Stimulated activated naive B cell treated with anti-CD40 and anti-IgM and Interleukin-4, amounts not matched to agents 10 μg/mL and 1 μg/mL and 100 μg/mL, for 72 hours (primary cell): ENCODE data around the gene NAV1.
"Not testable (repeated sequence)": the region's sequence is repeated elsewhere in the genome, so short reads cannot be mapped to it uniquely, and the experiment has no call there.

Source experiments
- ATAC-seq, 2 donors: fragments of 150-1000 bp; cut with Tn5 transposase; replicated peaks; 2 replicates each; pipeline ENCODE4 v1.10.0; 2021; ENCODE audit warnings: moderate library complexity in 1 of 2
- DNase-seq: peaks from one replicate; pipeline ENCODE4 v3.0.0; 2021
- H3K27ac Mint-ChIP-seq: one replicate; pipeline ENCODE4 v1.8.0; 2022; ENCODE audit warnings: mild to moderate bottlenecking, mixed read lengths
- H3K27me3 Mint-ChIP-seq, 2 donors: one replicate each; pipeline ENCODE4 v1.8.0; 2022; ENCODE audit warnings: mixed read lengths in 2 of 2
- H3K36me3 Mint-ChIP-seq, 2 donors: one replicate each; pipeline ENCODE4 v1.8.0; 2022; ENCODE audit warnings: mixed read lengths in 2 of 2, mild to moderate bottlenecking in 1 of 2
- H3K4me1 Mint-ChIP-seq, 2 donors: one replicate each; pipeline ENCODE4 v1.8.0; 2022; ENCODE audit warnings: mixed read lengths in 2 of 2, mild to moderate bottlenecking in 1 of 2
- H3K4me3 Mint-ChIP-seq, 2 donors: one replicate each; pipeline ENCODE4 v1.8.0; 2022; ENCODE audit warnings: mild to moderate bottlenecking in 2 of 2, mixed read lengths in 2 of 2, moderate library complexity in 1 of 2
- H3K9me3 Mint-ChIP-seq, 2 donors: one replicate each; pipeline ENCODE4 v1.8.0; 2022; ENCODE audit warnings: mixed read lengths in 2 of 2, mild to moderate bottlenecking in 1 of 2

The NAV1 gene

GRCh38 chr1:201566933-201567801, 28.2 kb downstream of the NAV1 start:
- no peaks in the 10 kb centered on the region for H3K9me3 Mint-ChIP-seq
- ATAC-seq (no peak), DNase-seq (no peak)
- H3K36me3 Mint-ChIP-seq: no peaks in the 10 kb centered on the region
- H3K27ac Mint-ChIP-seq: no peak overlapping the region
- no peak overlapping the region for H3K4me3 Mint-ChIP-seq
- no peaks in the 10 kb centered on the region for H3K27me3 Mint-ChIP-seq
- H3K4me1 Mint-ChIP-seq: no peaks in the 10 kb centered on the region

DNA sequence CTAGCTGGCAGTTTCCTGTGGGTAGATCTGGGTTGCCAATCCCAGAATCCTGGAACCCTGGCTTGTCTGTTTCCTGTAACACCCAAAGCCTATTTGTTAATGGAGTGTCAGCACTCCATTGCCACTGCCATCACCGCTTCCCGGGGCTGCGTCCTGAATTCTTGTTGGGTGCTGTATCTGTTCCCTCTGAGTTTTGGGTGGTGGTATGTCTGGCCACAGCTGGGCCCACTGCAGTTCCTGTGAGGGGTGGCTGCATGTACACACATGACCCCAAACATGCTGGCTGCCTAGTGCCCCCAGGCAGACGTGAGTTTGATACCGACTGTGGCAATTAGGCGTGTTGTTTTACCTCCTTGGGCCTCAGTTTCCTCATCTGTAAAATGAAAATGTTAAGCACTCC, 29.3 kb downstream of the NAV1 start:
- no peaks in the 10 kb centered on the region for H3K27me3 Mint-ChIP-seq
- no peaks in the 10 kb centered on the region for H3K36me3 Mint-ChIP-seq
- H3K9me3 Mint-ChIP-seq: no peaks in the 10 kb centered on the region
- H3K4me1 Mint-ChIP-seq: no peaks in the 10 kb centered on the region
- H3K27ac Mint-ChIP-seq: no peak overlapping the region
- no peak overlapping the region for H3K4me3 Mint-ChIP-seq
- ATAC-seq (no peak), DNase-seq (no peak)

GRCh38 chr1:201568859-201569294, 29.9 kb downstream of the NAV1 start:
- no peaks in the 10 kb centered on the region for H3K36me3 Mint-ChIP-seq
- no peaks in the 10 kb centered on the region for H3K4me1 Mint-ChIP-seq
- no peaks in the 10 kb centered on the region for H3K9me3 Mint-ChIP-seq
- H3K27ac Mint-ChIP-seq: no peak overlapping the region
- DNase-seq (no peak), ATAC-seq (no peak)
- H3K4me3 Mint-ChIP-seq: no peak overlapping the region
- no peaks in the 10 kb centered on the region for H3K27me3 Mint-ChIP-seq

- ATAC-seq: no peak
- Mint-ChIP-seq H3K27me3 (no peaks in the 10 kb centered on the region), H3K36me3 (no peaks in the 10 kb centered on the region), H3K9me3 (no peaks in the 10 kb centered on the region), H3K4me1 (no peaks in the 10 kb centered on the region), H3K27ac (no peak overlapping the region), H3K4me3 (no peak overlapping the region)
- no peak for DNase-seq
These were observed 31.4 kb downstream of the NAV1 start for GRCh38 chr1:201570181-201570885.

DNA sequence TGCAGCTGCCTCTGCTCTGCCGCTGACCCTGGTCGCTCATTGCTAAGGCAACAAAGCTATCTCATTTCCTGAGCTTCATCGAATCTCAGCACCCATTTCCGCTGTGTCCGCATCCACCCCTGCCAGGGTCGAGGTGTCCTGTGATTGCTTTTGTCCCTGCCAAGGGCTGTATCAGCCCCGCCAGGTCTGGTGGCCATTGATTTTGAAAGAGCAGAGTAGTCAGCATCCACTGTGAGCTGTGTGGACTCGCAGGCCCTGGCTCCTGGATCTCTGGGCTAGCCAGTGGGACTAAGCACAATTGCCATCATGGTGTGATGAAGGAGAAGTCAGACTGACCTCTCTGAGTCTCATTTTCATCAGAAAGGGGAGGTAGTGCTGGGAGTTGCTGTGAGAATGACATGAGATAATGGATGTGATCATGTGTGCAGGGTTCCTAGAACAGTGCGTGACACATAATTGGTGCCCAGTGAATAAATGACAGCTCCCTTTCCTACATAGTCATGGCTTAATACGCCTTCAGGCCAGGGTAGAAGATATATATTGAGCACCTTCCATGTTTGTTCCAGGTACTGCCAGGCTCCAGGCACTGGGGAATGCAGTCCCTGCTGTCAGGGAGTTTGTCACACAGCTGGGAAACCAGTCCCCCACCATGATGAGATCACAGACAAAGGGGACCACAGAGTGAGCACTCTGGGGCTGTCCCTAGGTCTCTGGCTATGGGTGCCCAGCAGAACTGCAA, 32.1 kb downstream of the NAV1 start:
- no peaks in the 10 kb centered on the region for H3K9me3 Mint-ChIP-seq
- H3K4me3 Mint-ChIP-seq: no peak overlapping the region
- ATAC-seq (no peak), DNase-seq (no peak)
- H3K27me3 Mint-ChIP-seq: no peaks in the 10 kb centered on the region
- H3K27ac Mint-ChIP-seq: no peak overlapping the region
- H3K4me1 Mint-ChIP-seq: no peaks in the 10 kb centered on the region
- H3K36me3 Mint-ChIP-seq: no peaks in the 10 kb centered on the region

DNA sequence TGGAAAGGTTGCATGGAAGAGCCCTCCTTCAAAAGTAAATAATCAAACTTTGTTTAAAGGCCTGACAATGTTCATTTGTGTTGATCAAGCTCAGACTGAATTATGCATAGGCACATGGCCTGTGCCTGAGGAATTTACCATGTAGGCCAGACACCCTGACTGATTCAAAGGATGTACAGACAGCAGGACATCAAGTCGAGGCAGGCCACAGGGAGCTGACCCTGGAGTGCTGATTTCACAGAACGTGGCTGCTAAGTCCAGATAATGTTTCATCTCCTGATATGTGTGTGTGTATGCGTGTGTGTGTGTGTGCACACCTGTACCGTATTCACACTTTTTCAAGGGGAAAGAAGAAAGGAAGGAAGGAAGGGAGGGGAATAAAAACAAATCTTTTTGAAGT, 34.1 kb downstream of the NAV1 start:
- no peak for DNase-seq
- Mint-ChIP-seq H3K36me3 (peaks cover 0 to 6% of the 10 kb centered on the region in 2 donors), H3K4me3 (no peak overlapping the region)

DNA sequence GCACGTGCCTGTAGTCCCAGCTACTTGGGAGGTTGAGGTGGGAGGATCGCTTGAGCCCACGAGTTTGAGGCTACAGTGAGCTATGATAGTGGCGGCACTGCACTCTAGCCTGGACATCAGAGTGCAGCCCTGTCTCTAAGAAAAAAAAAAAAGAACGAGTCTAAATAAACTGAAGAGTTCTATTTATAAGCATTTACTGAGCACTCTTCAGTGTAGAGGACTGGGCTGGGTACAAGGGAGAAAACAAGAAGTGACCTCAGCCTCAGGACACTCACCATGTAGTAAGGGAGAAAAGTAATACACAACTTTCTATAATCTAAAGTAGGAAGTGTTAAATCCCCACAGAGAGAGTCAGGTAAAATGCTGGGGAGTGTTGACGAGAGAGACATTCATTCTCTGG, 35.0 kb downstream of the NAV1 start:
- H3K4me3 Mint-ChIP-seq: no peak overlapping the region
- H3K9me3 Mint-ChIP-seq: peaks cover 4 to 8% of the 10 kb centered on the region in 2 donors
- H3K36me3 Mint-ChIP-seq: peaks cover 0 to 9% of the 10 kb centered on the region in 2 donors
- DNase-seq (no peak), ATAC-seq (no peak)
- H3K4me1 Mint-ChIP-seq: no peaks in the 10 kb centered on the region
- H3K27ac Mint-ChIP-seq: peak overlapping the region; percentile 62
- peaks cover 0 to 3% of the 10 kb centered on the region in 2 donors for H3K27me3 Mint-ChIP-seq

More for the DNA sequence above, 34.1 kb downstream of the NAV1 start:
- H3K27me3 Mint-ChIP-seq: peaks cover 0 to 3% of the 10 kb centered on the region in 2 donors
- no peak overlapping the region for H3K27ac Mint-ChIP-seq
- ATAC-seq: no peak
- peaks cover 3 to 5% of the 10 kb centered on the region in 2 donors for H3K9me3 Mint-ChIP-seq
- no peaks in the 10 kb centered on the region for H3K4me1 Mint-ChIP-seq

DNA sequence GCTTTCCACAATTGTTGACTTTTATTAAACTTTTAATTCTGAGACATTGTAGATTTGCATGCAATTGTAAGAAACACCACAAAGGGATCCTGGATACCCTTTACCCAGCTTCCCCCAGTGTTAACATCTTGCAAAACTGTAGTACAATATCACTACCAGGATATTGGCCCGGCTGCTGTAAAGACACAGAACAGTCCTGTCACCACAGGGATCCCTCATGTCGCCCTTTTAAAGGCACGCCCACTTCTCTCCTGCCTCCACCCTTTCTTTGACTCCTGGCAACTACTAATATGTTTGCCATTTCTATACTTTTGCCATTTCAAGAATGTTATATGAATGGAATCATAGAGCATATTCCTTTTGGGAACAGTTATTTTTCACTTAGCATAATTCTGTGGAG, 37.0 kb downstream of the NAV1 start:
- Mint-ChIP-seq H3K9me3 (peaks cover 4 to 8% of the 10 kb centered on the region in 2 donors), H3K36me3 (peaks cover 0 to 9% of the 10 kb centered on the region in 2 donors), H3K27me3 (peaks cover 0 to 6% of the 10 kb centered on the region in 2 donors), H3K4me1 (no peaks in the 10 kb centered on the region), H3K27ac (no peak overlapping the region), H3K4me3 (no peak overlapping the region)
- ATAC-seq (no peak), DNase-seq (no peak)

- ATAC-seq (no peak), DNase-seq (no peak)
- H3K4me3 Mint-ChIP-seq: no peak overlapping the region
- H3K36me3 Mint-ChIP-seq: peaks cover 0 to 9% of the 10 kb centered on the region in 2 donors
- H3K27me3 Mint-ChIP-seq: peaks cover 0 to 11% of the 10 kb centered on the region in 2 donors
- no peaks in the 10 kb centered on the region for H3K4me1 Mint-ChIP-seq
- H3K27ac Mint-ChIP-seq: no peak overlapping the region
- peaks cover 4 to 8% of the 10 kb centered on the region in 2 donors for H3K9me3 Mint-ChIP-seq
These were observed 38.0 kb downstream of the NAV1 start for GRCh38 chr1:201576914-201577313.

DNA sequence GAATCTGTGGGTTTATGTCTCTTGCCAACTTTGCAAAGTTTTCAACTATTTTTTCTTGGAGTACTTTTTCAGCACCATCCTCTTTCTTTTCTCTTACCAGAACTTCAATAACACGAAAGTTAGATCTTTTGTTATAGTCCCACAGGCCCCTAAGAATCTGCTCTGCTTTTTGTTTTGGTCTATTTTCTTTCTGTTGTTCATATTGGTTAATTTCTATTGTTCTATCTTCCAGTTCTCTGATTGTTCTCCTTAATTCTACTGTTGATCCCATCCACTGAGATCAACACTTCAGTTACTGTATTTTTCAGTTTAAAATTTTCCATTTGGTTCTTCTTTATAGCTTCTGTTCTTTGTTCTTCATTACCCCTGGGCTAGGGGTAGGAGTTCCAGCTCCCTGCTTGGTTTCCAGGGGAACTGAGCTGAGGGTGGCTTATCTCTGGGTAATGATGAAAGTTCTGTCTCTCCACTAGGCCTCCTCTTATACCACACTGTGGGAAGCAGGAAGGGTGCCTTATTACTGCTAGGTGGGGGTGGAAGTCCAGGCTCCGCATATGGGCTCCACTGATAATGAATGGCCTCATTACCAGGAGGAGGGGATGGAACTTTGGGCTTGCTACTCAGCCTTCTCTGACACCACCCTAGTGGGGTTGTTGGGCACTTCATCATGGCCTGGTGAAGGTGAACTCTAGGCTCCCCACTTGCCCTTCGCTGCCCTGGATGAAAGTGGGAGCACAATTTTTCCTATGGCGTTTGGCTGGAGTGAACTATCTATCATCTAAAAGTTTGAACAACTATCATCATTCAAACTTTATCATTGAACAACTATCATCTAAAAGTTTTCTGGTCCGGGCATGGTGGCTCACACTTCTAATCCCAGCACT, 39.3 kb downstream of the NAV1 start:
- Mint-ChIP-seq H3K27ac (no peak overlapping the region), H3K36me3 (peaks cover 0 to 9% of the 10 kb centered on the region in 2 donors), H3K4me3 (no peak overlapping the region), H3K4me1 (no peaks in the 10 kb centered on the region), H3K27me3 (peaks cover 0 to 11% of the 10 kb centered on the region in 2 donors), H3K9me3 (peaks cover 4 to 8% of the 10 kb centered on the region in 2 donors)
- ATAC-seq (no peak), DNase-seq (no peak)

DNA sequence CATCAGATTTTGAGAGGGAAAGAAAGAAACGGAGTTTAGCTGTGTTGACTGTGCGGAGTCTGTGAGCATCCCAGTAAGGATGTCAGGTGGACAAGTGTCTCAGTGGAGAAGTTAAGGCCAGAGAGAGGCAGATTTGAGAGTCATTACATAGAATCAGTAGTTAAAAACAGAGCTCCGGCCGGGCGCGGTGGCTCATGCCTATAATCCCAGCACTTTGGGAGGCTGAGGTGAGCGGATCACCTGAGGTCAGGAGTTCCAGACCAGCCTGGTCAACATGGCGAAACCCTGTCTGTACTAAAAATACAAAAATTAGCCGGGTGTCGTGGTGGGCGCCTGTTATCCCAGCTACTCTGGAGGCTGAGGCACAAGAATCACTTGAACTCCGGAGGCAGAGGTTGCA, 42.4 kb downstream of the NAV1 start:
- not testable (repeated sequence) for H3K36me3 Mint-ChIP-seq, H3K9me3 Mint-ChIP-seq, DNase-seq, ATAC-seq, H3K4me3 Mint-ChIP-seq, H3K4me1 Mint-ChIP-seq
- Mint-ChIP-seq H3K27ac (peak overlapping the region; percentile 4), H3K27me3 (peaks cover 0 to 11% of the 10 kb centered on the region in 2 donors)

GRCh38 chr1:201582705-201583442, 43.9 kb downstream of the NAV1 start:
- H3K36me3 Mint-ChIP-seq: peaks cover 0 to 5% of the 10 kb centered on the region in 2 donors
- H3K4me1 Mint-ChIP-seq: peaks cover 0 to 5% of the 10 kb centered on the region in 2 donors
- H3K27me3 Mint-ChIP-seq: peaks cover 0 to 8% of the 10 kb centered on the region in 2 donors
- no peak overlapping the region for H3K4me3 Mint-ChIP-seq
- no peak for ATAC-seq
- no peak for DNase-seq
- no peak overlapping the region for H3K27ac Mint-ChIP-seq
- H3K9me3 Mint-ChIP-seq: peaks cover 2 to 4% of the 10 kb centered on the region in 2 donors

GRCh38 chr1:201583663-201584062, 44.7 kb downstream of the NAV1 start:
- Mint-ChIP-seq H3K27me3 (peaks cover 0 to 7% of the 10 kb centered on the region in 2 donors), H3K4me3 (no peak overlapping the region), H3K27ac (no peak overlapping the region), H3K36me3 (no peaks in the 10 kb centered on the region), H3K9me3 (no peaks in the 10 kb centered on the region), H3K4me1 (peaks cover 0 to 5% of the 10 kb centered on the region in 2 donors)
- no peak for ATAC-seq
- DNase-seq: no peak
